ENCODE data around the gene ELF1.
"Not testable (repeated sequence)": the region's sequence is repeated elsewhere in the genome, so short reads cannot be mapped to it uniquely, and the experiment has no call there.

ELF1 gene

GRCh38 chr13:40920826-40921225 is 98.3 kb downstream of the ELF1 start:
- no peaks in the 10 kb centered on the region for H3K27me3 ChIP-seq (ENCODE audit: insufficient read depth, low read length)
- no peak overlapping the region; the same call in 1 of the 2 replicates for H2AFZ ChIP-seq (ENCODE audit: low read length)
- peak overlapping the region; percentile 58 for H3K27ac ChIP-seq (ENCODE audit: low read depth, low read length, poor library complexity, severe bottlenecking)
- peaks cover 17% of the 10 kb centered on the region for H3K4me1 ChIP-seq (ENCODE audit: insufficient read depth, low read length, severe bottlenecking)
- no peaks in the 10 kb centered on the region for H4K20me1 ChIP-seq (ENCODE audit: insufficient read depth, low read length)
- H3K9ac ChIP-seq (ENCODE audit: low read length): peak overlapping the region; percentile 84
- no peaks in the 10 kb centered on the region for H3K9me3 ChIP-seq (ENCODE audit: low read length)
- H3K4me3 ChIP-seq (ENCODE audit: low read depth, low read length, poor library complexity, severe bottlenecking): peak overlapping the region; percentile 87
- no peaks in the 10 kb centered on the region for H3K36me3 ChIP-seq (ENCODE audit: insufficient read depth, low read length)
- H3K4me2 ChIP-seq (ENCODE audit: low read length): peak overlapping the region; percentile 90
- 0 out of 2 replicates have a peak, but pooled peaks cover 6% of the 10 kb centered on the region for H3K79me2 ChIP-seq (ENCODE audit: insufficient read depth, low read length)
- TF ChIP-seq EZH2 (IDR thresholded peaks at IDR 0.05; ENCODE audit: borderline replicate concordance, low read length): no peak
- TF ChIP-seq, protein P1, sequence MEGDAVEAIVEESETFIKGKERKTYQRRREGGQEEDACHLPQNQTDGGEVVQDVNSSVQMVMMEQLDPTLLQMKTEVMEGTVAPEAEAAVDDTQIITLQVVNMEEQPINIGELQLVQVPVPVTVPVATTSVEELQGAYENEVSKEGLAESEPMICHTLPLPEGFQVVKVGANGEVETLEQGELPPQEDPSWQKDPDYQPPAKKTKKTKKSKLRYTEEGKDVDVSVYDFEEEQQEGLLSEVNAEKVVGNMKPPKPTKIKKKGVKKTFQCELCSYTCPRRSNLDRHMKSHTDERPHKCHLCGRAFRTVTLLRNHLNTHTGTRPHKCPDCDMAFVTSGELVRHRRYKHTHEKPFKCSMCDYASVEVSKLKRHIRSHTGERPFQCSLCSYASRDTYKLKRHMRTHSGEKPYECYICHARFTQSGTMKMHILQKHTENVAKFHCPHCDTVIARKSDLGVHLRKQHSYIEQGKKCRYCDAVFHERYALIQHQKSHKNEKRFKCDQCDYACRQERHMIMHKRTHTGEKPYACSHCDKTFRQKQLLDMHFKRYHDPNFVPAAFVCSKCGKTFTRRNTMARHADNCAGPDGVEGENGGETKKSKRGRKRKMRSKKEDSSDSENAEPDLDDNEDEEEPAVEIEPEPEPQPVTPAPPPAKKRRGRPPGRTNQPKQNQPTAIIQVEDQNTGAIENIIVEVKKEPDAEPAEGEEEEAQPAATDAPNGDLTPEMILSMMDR (IDR thresholded peaks at IDR 0.05; ENCODE audit: low read length): no peak
- H3K9me2 ChIP-seq (ENCODE audit: low read depth, low read length): no peaks in the 10 kb centered on the region
- H3F3A ChIP-seq (ENCODE audit: insufficient read depth, low read length): peaks cover 22% of the 10 kb centered on the region

GRCh38 chr13:40919901-40920300 is 99.2 kb downstream of the ELF1 start:
- not testable (repeated sequence) for H3K27ac ChIP-seq (ENCODE audit: low read depth, low read length, poor library complexity, severe bottlenecking); H3K27me3 ChIP-seq (ENCODE audit: insufficient read depth, low read length); H3K9ac ChIP-seq (ENCODE audit: low read length); H3K36me3 ChIP-seq (ENCODE audit: insufficient read depth, low read length); H2AFZ ChIP-seq (ENCODE audit: low read length); H3K9me3 ChIP-seq (ENCODE audit: low read length); H3K9me2 ChIP-seq (ENCODE audit: low read depth, low read length); H4K20me1 ChIP-seq (ENCODE audit: insufficient read depth, low read length); H3K79me2 ChIP-seq (ENCODE audit: insufficient read depth, low read length)
- H3F3A ChIP-seq (ENCODE audit: insufficient read depth, low read length): peaks cover 14% of the 10 kb centered on the region
- peak overlapping the region; percentile 87 for H3K4me3 ChIP-seq (ENCODE audit: low read depth, low read length, poor library complexity, severe bottlenecking)
- H3K4me1 ChIP-seq (ENCODE audit: insufficient read depth, low read length, severe bottlenecking): peaks cover 17% of the 10 kb centered on the region
- H3K4me2 ChIP-seq (ENCODE audit: low read length): peak overlapping the region; percentile 90; the same call in 1 of the 2 replicates

DNA sequence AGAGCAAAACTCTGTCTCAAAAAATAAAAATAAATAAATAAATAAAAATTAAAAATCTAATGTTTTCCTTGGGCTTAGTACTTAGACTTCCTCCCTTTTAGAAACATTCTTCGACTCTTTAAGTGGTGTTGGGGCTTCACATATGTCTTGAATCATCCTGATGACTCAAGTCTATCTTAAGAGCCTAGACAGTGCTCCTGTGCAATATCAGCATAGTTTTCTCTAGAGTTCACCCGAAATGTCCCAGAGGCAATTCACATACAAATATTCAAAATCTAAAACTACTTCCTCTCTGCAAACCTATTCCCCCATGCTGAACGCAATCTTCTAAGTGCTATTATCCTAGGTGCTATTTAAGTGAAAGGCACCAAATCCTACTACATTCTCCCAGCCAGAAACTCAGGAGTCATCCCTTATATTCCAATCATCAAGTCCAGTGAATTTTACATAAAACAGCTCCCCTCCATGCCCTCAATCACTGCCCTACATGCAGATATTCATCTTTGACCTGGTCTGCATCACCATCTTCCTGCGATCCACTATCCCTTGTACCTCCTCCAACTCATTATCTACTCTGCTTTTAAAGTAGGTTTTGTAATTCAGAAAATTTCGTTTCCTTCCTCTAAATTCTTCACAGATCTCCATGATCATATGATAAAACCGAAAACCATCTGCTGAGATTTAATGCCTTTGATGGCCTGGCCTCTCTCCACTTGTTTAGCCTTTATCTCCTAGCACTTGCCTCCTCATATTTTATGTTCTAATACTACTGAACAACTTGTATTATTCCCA is 102.7 kb downstream of the ELF1 start:
- Histone ChIP-seq H3K4me3 (ENCODE audit: low read depth, low read length, poor library complexity, severe bottlenecking) (no peak overlapping the region), H3K9me3 (ENCODE audit: low read length) (no peaks in the 10 kb centered on the region), H3K79me2 (ENCODE audit: insufficient read depth, low read length) (0 out of 2 replicates have a peak, but pooled peaks cover 6% of the 10 kb centered on the region), H3K9ac (ENCODE audit: low read length) (no peak overlapping the region), H3K27me3 (ENCODE audit: insufficient read depth, low read length) (no peaks in the 10 kb centered on the region), H2AFZ (ENCODE audit: low read length) (no peak overlapping the region), H3K4me1 (ENCODE audit: insufficient read depth, low read length, severe bottlenecking) (peaks cover 13% of the 10 kb centered on the region), H3K4me2 (ENCODE audit: low read length) (no peak overlapping the region), H3F3A (ENCODE audit: insufficient read depth, low read length) (no peaks in the 10 kb centered on the region), H3K27ac (ENCODE audit: low read depth, low read length, poor library complexity, severe bottlenecking) (no peak overlapping the region), H3K9me2 (ENCODE audit: low read depth, low read length) (no peaks in the 10 kb centered on the region), H3K36me3 (ENCODE audit: insufficient read depth, low read length) (no peaks in the 10 kb centered on the region), H4K20me1 (ENCODE audit: insufficient read depth, low read length) (no peaks in the 10 kb centered on the region)
- TF ChIP-seq EZH2 (IDR thresholded peaks at IDR 0.05; ENCODE audit: borderline replicate concordance, low read length): no peak
- TF ChIP-seq, protein P1 (IDR thresholded peaks at IDR 0.05; ENCODE audit: low read length): no peak

DNA sequence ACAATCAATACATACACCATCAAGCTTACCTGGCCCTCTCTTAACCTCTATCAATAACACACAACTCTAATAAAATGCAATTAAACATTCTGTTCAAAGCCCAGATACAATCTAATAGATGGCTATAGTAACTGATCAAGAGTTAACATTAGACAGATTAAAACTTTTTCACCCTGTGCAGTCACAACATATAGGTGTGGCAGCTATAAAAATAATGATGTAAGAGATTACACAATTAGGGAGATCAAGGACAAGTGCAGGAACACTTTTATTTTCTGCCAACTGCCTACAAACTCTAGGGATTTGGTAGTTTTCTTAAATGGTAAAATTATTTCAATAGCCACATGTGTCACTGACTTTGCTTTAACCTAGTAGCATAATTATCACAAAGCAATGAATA is 104.3 kb downstream of the ELF1 start:
- H3K4me2 ChIP-seq (ENCODE audit: low read length); H3F3A ChIP-seq (ENCODE audit: insufficient read depth, low read length); H3K27ac ChIP-seq (ENCODE audit: low read depth, low read length, poor library complexity, severe bottlenecking); H3K4me1 ChIP-seq (ENCODE audit: insufficient read depth, low read length, severe bottlenecking); H3K27me3 ChIP-seq (ENCODE audit: insufficient read depth, low read length); H3K9me3 ChIP-seq (ENCODE audit: low read length); H3K4me3 ChIP-seq (ENCODE audit: low read depth, low read length, poor library complexity, severe bottlenecking); H3K9me2 ChIP-seq (ENCODE audit: low read depth, low read length); H3K9ac ChIP-seq (ENCODE audit: low read length); H2AFZ ChIP-seq (ENCODE audit: low read length); H4K20me1 ChIP-seq (ENCODE audit: insufficient read depth, low read length); H3K36me3 ChIP-seq (ENCODE audit: insufficient read depth, low read length); H3K79me2 ChIP-seq (ENCODE audit: insufficient read depth, low read length): not testable (repeated sequence)

Measured in OCI-LY1 (cell line).